PC-3 (cell line): ENCODE measurements around the gene RTL10. TPM values are rescaled to one million over a fixed set of nuclear protein-coding genes. Genes with fewer than 3 reads are reported as not detected.

Source experiments
- ATAC-seq: fragments of 200-7000 bp; cut with Tn5 transposase; 2 replicates; pipeline ENCODE4 v1.9.1; 2020; ENCODE audit warnings: mild to moderate bottlenecking, moderate library complexity
- BruUV-seq: library from RNA; stranded (reverse); fragments of 400-500 nt; replicated peaks from 2 replicates; lab custom pipeline; 2021; lab: Mats Ljungman, UMichigan
- CTCF ChIA-PET: fragments of 300-600 bp; sonication (Branson Sonifier 250); formaldehyde crosslinking; loops from one replicate; lab custom pipeline; 2022; ENCODE audit warnings: antibody characterized with exemption; lab: Charles Lee
- POLR2A ChIA-PET: fragments of 300-600 bp; sonication (Branson Sonifier 250); formaldehyde crosslinking; loops from one replicate; lab custom pipeline; 2022; ENCODE audit warnings: antibody characterized with exemption; ENCODE audit not compliant: unreplicated experiment; lab: Charles Lee
- DNase-seq: peaks from one replicate; pipeline ENCODE4 v3.0.0-alpha.2; 2015
- H2AFZ ChIP-seq: fragments of 300-600 bp; sonication (generic); 2 replicates; pipeline ENCODE4 v1.6.0; 2016; ENCODE audit warnings: antibody characterized with exemption, low read length
- H3F3A ChIP-seq: fragments of 300-600 bp; sonication (generic); one replicate; pipeline ENCODE4 v1.6.0; 2017; ENCODE audit warnings: antibody characterized with exemption, low read length, control low read depth, mild to moderate bottlenecking; ENCODE audit not compliant: unreplicated experiment
- H3K27ac ChIP-seq: fragments of 300-600 bp; sonication (generic); 2 replicates; pipeline ENCODE4 v1.5.1; 2016; ENCODE audit warnings: mild to moderate bottlenecking, low read length
- H3K27me3 ChIP-seq: fragments of 300-600 bp; sonication (generic); 2 replicates; pipeline ENCODE4 v1.6.1; 2016; ENCODE audit warnings: low read length, mixed read lengths
- H3K36me3 ChIP-seq: fragments of 300-600 bp; sonication (generic); 2 replicates; pipeline ENCODE4 v1.6.1; 2016; ENCODE audit warnings: low read depth, mixed run types, low read length, mixed read lengths
- H3K4me1 ChIP-seq: fragments of 300-600 bp; sonication (generic); 2 replicates; pipeline ENCODE4 v1.5.1; 2016; ENCODE audit warnings: low read length; ENCODE audit not compliant: insufficient read depth
- H3K4me2 ChIP-seq: fragments of 300-600 bp; sonication (generic); 2 replicates; pipeline ENCODE4 v1.6.0; 2016; ENCODE audit warnings: low read length
- H3K4me3 ChIP-seq: fragments of 300-600 bp; sonication (generic); 2 replicates; pipeline ENCODE4 v1.5.1; 2016; ENCODE audit warnings: mild to moderate bottlenecking, low read length, mixed read lengths
- H3K79me2 ChIP-seq: fragments of 300-600 bp; sonication (generic); 2 replicates; pipeline ENCODE4 v1.6.1; 2017; ENCODE audit warnings: low read length, mixed read lengths
- H3K9ac ChIP-seq: fragments of 300-600 bp; sonication (generic); 2 replicates; pipeline ENCODE4 v1.6.0; 2016; ENCODE audit warnings: mild to moderate bottlenecking, low read length
- H3K9me2 ChIP-seq: fragments of 300-600 bp; sonication (generic); replicated peaks from 2 replicates; pipeline ENCODE4 v1.6.1; 2016; ENCODE audit warnings: mixed run types, low read length, mixed read lengths
- H3K9me3 ChIP-seq: fragments of 300-600 bp; sonication (generic); 2 replicates; pipeline ENCODE4 v1.6.1; 2016; ENCODE audit warnings: low read length, mixed read lengths
- H4K20me1 ChIP-seq: fragments of 300-600 bp; sonication (generic); 2 replicates; pipeline ENCODE4 v1.6.1; 2016; ENCODE audit warnings: low read length, mixed read lengths
- CTCF ChIP-seq: fragments of 300-600 bp; sonication (generic); conservative IDR thresholded peaks from 2 replicates; pipeline ENCODE4 v1.5.1; 2017; ENCODE audit warnings: antibody characterized with exemption, low read depth, mild to moderate bottlenecking, low read length
- EZH2 ChIP-seq: fragments of 300-600 bp; sonication (generic); IDR thresholded peaks from one replicate; pipeline ENCODE4 v1.6.1; 2017; ENCODE audit warnings: antibody characterized with exemption, mild to moderate bottlenecking, low read length; ENCODE audit not compliant: unreplicated experiment
- EZH2phosphoT487 ChIP-seq: fragments of 300-600 bp; sonication (generic); IDR thresholded peaks from 2 replicates; pipeline ENCODE4 v1.6.1; 2018; ENCODE audit warnings: mild to moderate bottlenecking, antibody characterized with exemption, low read length, borderline replicate concordance
- intact Hi-C: fragments of 100-400 bp; cut with micrococcal nuclease; formaldehyde crosslinking; loops from 2 replicates; pipeline ENCODE4 v1.9.0; 2023
- total RNA-seq: library from RNA; depleted of rRNA; stranded (reverse); fragments of >200 nt; gene quantifications from 2 replicates; pipeline ENCODE4 v1.2.3, GENCODE V29; 2014

RTL10 gene
- total RNA-seq, 1 experiment from 2014 or later = 7.8 TPM

DNA sequence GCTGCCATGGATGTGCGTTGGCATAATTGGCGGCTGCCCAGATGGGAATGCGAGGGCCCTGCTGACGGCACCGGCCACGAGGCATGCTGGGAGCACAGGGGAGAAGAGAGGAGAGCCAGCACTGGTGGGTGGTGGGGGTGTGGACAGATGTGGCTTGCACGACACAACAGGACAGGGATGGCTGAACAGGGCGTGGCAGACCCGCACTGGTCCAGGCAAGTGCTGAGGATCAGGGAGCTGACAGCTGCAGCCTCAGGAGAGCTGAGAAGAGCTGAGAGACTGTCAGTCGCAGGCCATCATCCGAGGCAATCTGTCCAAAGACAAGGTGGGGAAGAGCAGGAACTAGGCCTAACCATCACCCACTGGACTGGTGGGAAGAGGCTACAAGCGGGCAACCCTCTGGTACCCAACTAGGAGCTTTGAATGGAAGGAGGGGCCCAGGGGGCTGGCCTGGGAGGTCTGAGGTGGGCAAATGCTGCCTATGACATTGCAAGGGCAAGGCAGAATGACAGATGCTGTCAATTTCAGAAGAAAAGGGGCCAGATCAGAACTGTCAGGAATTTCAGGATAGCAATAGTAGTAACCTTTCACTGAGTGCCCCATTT, 2.4 kb downstream of the RTL10 start:
- Histone ChIP-seq H3K4me2 (peak overlapping the region; percentile 99), H3K4me1 (peaks cover 64% of the 10 kb centered on the region), H3K79me2 (peaks cover 75% of the 10 kb centered on the region), H3K9me3 (no peaks in the 10 kb centered on the region), H3K9me2 (no peaks in the 10 kb centered on the region), H3K36me3 (peaks cover 10% of the 10 kb centered on the region; the same call in 1 of the 2 replicates), H3F3A (no peaks in the 10 kb centered on the region), H3K27me3 (no peaks in the 10 kb centered on the region), H2AFZ (no peak overlapping the region), H3K9ac (peak overlapping the region; percentile 95; the same call in 1 of the 2 replicates), H3K4me3 (peak overlapping the region; percentile 96), H4K20me1 (peaks cover 24% of the 10 kb centered on the region), H3K27ac (no peak overlapping the region)
- DNase-seq = no peak
- ChIA-PET CTCF (no interaction called here), POLR2A (no interaction called here)
- BruUV-seq = no TSS peak
- intact Hi-C loops = loop anchor here (10.0 kb wide), 1 partner anchor 87 kb away; the partner anchor contains the start of gene TBX1
- ATAC-seq = no peak
- TF ChIP-seq EZH2 = no peak
- TF ChIP-seq EZH2phosphoT487 = no peak
- no peak for TF ChIP-seq CTCF

DNA sequence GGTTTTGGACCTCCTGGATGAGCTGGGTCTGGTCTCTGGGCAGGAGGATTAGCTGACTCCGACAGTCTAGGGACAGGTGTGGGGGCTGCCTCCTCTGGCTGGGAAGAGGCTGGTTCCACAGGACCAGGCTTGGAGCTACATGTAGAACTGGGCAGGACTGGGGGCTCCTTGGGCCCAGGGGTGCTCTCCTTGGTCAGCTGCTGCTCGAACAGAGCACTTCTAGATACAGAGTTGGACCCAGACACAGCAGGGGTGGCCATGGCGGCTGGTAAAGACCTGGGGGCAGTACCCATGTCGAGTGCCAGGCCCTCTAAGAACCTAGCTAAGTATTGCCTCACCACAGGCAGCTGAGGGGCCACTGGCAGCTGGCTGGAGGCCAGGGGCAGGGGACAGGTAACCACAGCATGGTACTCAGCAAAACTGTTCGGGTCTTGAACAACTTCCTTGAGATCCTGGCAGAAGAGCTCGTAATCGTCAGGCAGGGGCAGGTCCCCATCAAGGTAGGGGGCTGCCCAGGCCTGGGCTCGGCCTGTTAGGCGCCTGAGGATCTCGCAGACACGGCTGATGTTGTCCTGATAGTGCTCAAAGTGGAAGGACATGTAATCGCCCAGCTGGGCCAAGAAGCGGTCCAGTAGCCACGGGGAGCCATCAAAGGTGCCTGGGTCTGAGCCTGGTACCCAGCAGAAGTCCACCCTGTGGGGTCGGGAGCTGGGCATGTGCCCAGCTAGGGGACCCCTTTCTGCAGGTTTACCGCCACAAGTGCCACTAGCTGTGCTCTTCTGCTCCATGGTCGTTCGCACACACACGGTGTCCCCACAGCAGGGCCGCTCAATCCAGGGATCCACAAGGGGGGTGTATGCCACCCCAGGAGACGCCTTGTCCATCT, 3.1 kb downstream of the RTL10 start:
- H3K27ac ChIP-seq = no peak overlapping the region
- H3K79me2 ChIP-seq = peaks cover 81% of the 10 kb centered on the region
- no peak overlapping the region for H3K4me3 ChIP-seq
- H3F3A ChIP-seq = no peaks in the 10 kb centered on the region
- no peak overlapping the region for H2AFZ ChIP-seq
- ATAC-seq (no peak), DNase-seq (no peak)
- H3K9ac ChIP-seq = no peak overlapping the region
- CTCF ChIA-PET = no interaction called here
- POLR2A ChIA-PET = no interaction called here
- peak overlapping the region; percentile 99 for H3K4me2 ChIP-seq
- no peaks in the 10 kb centered on the region for H3K27me3 ChIP-seq
- peaks cover 24% of the 10 kb centered on the region for H4K20me1 ChIP-seq
- no peaks in the 10 kb centered on the region for H3K9me3 ChIP-seq
- peaks cover 64% of the 10 kb centered on the region for H3K4me1 ChIP-seq
- H3K36me3 ChIP-seq = peaks cover 10% of the 10 kb centered on the region; the same call in 1 of the 2 replicates
- intact Hi-C loops = loop anchor here (10.0 kb wide), 1 partner anchor 87 kb away; the partner anchor contains the start of gene TBX1
- no TSS peak for BruUV-seq
- H3K9me2 ChIP-seq = no peaks in the 10 kb centered on the region
- TF ChIP-seq CTCF (no peak), EZH2 (no peak), EZH2phosphoT487 (no peak)
